GM18907 (cell line): Measurements from ENCODE around the gene VSTM2L.
A peak's percentile ranks its signal among the peaks of the same experiment; 100 is the strongest.

ENCODE experiments used
- ATAC-seq: cut with Tn5 transposase; IDR thresholded peaks from one replicate; pipeline ENCODE4 v1.9.1; 2021; ENCODE audit warnings: mild to moderate bottlenecking, moderate library complexity; ENCODE audit not compliant: unreplicated experiment

Gene VSTM2L

DNA sequence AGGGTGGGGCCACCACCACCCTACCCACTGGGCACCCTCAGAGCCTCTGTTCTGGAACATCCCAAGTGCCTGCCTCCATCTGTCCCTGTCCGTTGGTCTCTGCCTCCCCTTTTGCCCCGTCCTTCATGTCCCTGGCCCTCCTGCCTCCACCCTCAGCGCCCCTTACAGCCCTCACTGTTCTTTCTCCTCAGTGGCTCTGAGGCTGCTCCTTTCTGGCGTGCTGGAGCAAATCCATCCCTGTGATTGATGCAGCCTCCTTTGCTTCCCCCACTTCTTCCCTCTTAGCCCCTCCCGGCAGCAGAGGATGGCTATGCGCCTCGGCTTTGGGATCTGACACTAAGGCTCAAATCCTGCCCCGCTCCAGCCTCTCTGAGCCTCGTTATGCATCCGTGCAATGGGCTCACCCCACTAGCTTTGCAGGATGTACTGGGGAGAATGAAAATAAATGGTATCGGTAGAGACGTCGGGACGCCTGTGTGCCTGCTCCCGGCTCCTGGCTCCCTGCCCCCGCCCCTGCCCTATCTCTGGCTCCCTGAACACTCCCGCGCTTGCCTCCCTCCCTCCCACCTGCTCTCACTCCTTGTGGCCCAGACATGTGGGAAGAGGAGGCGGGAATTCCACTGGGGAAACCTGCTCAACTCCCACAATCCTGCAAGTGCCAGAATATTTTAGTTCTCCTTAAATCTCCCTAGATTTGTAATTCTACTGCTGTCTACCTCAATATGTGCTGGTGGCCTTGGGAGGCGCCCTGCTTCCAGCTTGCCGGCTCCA is 13.1 kb downstream of the VSTM2L start:
- no peak for ATAC-seq

DNA sequence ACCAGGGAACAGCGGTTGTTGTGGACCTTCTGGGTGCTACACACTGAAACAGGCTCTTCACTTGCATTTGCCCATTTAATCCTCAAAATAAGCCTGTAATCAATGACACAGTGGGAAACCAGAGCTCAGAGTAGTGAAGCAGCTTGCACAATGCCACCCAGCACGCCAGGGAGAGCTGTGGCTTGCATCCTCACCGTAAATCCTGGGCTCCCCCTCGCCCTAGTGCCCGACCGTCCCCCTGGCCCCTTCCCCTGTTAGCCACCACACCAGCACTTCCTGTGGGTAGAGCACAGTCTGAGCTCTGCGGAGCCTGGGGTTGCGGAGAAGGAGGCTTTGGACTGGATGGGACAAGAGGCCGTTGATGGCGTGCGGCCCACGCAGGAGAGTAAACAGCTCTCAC is 14.5 kb downstream of the VSTM2L start:
- ATAC-seq = no peak

GRCh38 chr20:37918035-37918434 is 15.1 kb downstream of the VSTM2L start:
- ATAC-seq = no peak

- ATAC-seq = no peak
These were observed 16.6 kb downstream of the VSTM2L start for GRCh38 chr20:37919389-37920040.

DNA sequence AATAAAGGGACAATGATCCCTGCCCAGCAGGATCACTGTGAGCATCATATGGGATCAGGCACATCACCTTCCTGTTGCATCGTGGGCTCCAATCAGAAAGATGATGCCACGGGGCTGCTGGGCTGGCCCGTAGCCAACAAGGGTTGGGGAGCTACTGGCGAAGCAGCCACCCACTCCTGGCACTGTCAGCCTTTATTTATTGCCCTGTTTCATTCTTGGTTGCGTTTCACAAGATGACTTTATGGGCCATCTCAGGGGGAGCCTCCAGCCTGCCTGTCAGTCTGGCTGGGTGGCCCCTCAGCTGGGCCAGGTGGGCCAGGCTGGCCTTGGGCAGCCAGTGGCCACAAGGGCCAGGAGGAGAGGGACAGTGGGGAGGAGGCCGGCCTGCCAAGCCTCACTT is 17.3 kb downstream of the VSTM2L start:
- no peak for ATAC-seq

DNA sequence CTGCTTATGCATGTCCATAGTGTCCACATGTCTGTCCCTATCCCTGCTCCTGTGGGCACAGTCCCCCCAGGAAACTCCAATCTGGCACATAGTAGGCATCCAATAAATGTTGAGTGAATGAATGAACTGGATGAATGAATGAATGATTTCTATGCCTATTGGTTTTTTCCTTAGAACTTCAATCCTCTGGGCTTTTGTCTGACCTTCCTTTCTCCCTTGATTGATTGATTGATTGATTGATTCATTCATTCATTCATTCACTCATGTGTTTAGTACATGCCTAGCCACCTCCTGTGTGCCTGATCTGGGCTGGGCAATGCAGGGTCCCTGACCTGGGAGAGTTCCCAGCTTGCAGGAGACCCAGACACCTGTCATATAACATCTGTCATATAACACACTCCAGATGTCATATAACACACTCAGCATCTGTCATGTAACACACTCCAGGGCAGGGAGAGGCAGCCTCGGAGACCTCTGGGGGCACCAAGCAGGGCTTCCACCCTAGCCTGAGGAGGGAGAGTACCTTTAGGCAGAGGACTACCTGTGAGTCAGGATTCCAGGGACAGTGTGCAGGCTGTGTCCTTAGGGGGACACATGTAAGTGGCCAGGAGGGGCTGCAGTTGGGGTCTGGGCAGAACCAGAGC is 17.9 kb downstream of the VSTM2L start:
- ATAC-seq = no peak

DNA sequence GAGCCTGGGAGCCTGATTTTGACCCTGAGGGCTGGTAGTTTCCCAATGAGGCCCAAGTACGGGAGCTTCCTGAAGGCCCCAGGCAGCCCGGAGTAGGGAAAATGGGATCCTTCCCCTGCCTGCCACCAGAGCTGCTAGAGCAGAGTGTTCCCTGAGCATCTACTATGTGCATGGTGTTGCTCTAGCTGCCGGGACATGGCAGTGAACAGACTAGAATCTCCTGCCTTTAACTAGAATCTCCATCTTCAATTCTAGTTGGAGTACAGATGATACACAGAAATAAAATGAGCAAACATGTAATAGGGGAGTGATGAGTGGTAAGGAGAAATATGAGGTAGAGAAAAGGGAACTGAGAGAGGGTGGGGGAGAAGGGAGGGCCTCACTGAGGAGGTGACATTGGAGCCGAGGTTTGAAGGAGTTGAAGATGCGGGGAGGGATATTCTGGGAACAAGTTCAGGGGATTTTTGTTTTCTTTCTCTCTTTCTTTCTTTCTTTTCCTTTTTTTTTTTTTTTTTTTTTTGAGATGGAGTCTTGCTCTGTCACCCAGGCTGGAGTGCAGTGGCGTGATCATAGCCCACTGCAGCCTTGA is 18.5 kb downstream of the VSTM2L start:
- ATAC-seq = peak; percentile 55

DNA sequence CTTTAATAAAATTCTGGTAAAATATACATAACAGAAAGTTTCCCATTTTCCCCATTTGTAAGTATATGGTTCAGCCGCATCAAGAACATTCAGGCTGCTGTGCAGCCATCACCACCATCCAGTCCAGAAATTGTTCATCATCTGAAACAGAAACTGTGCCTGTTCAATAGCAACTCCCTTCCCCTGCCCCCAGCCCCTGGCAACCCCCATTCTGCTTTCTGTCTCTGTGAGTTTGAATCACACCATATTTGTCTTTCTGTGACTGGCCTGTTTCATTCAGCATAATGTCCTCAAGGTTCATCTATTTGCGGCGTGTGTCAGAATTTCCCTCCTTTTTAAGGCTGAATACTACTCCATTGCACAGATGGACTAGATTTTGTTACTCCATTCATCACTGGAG is 19.1 kb downstream of the VSTM2L start:
- ATAC-seq = peak; percentile 63

DNA sequence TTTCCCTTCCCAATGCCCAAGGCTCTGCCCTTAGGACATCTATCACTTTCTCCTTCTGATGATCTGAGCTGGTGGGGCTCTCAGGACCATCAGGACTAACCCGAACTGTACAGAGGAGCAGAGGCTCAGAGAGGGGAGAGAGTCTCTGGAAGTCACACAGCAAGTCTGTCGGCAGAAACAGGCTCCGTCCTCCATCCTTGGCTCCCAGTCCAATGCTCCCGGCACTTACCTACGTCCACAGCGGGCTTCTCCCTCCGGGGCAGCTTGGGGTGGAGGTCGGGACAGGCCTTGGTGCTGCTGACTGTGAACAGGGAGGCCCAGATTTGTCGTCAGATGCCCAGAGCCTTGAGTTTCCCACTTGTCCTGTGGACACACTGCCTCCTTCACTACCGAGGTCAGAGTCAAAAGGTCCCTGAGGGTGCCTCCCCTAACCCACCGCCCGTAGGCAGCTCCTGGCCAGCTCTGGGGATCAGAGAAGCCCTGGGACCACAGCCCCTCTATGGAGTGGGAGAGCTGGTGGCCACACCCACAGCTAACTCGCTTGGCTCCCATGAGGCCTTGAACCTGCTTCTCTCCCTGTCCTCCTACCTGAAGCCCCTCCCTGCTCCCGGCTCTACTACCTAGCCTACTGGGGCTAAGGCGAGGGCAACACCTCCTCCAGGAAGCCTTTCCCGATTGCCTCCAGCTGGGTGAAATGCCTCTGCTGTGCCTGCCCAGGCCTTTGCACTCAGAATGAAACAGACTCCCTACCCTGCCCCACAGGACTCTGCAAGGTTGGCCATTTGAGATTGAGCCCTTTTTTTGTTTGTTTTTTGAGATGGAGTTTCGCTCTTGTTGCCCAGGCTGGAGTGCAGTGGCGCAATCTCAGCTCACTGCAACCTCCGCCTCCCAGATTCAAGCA is 22.6 kb downstream of the VSTM2L start:
- ATAC-seq = no peak

DNA sequence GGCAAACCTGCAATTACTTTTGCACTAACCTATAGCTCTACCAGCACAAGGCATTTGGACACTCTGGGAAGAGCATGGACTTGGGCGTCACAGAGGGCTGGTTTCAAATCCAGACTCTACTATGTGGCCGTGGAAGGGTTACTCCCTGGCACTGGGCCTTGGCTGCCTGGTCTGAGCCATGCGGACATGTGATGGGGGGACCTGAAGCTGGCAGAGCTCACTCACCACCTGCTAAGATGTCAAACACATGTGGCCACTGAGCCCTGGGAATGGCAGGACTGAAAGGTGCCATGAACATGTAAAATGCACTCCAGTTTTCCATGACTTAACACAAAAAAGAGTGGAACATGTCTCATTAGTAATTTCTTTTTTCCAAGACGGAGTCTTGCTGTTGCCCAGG is 23.7 kb downstream of the VSTM2L start:
- ATAC-seq = no peak

DNA sequence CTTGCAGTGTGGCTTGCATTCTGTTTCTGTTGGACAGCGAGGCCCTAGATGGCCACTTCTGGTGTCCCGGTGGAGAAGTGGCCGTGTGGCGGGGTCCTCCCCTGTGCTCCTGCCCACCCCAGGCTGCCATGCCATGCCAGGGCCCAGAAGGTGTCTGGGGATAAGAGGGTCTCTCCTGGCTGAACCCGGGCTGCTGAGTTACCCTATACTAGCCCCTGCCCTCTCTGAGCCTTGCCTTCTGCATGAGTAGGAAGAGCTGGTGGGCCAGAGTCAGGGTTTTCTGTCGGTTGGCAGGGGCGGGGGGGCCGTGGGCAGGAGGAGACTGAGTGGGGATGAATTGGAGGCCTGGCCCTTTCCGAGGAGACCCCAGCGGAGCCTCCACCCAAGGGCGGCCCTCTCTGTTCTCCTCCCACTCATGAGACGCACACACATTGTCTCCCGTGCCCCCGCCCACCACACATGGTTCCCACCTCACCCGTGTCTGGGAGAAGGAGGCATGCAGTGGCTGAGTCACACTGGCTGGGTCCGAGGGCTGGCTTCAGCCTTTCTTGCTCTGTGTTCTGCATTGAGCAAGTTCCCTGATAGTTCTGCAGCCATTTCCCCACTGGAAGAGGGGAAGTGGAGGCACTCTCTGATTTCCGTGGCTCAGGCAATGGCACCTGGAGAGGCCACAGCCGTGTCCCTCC is 24.6 kb downstream of the VSTM2L start:
- ATAC-seq = no peak

DNA sequence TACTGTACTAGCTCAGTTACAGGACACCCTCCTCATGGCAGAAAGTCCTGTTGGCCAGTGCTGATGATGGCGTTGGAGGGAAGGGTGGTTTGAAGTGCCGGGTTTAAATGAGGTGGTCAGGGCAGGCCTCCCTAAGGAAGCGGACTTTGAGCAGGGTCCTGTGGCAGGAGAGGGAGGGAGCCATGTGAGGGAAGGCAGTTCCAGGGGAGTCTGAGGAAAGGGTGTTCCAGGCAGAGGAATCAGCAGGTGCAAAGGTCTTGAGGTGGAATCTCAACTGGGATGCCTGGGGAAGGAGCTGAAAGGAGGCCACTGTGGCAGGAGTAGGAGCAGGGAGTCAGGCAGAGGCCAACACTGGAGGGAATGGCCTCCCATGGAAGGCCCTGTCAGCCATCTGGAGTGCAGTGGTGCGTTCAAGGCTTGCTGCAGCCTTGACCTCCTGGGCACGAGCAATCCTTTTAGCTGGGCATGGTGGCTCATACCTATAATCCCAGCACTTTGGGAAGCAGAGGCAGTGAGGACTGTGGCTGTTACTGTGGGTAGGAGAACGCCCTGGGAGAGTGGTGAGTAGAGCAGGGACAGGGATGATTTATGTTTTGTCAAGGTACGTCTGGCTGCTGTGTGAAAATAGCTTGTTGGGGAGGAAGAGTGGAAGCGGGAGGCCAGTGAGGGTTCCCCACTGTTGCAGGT is 26.2 kb downstream of the VSTM2L start:
- ATAC-seq = no peak

DNA sequence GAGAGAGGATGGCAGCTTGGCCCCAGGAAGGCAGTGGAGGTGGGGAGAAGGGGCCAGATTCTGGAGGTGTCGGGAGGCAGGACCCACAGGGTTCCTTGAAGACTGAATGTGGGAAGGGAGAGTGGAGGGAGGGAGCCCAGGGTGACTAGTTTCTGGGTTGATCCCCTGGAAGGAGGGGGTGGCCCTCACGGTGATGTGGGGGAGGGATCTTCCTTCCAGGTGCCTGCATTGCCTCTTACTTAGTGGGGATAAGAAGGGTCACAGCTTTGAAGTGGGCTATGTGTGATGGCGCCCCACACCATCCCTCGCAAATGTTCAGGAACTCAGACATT is 26.7 kb downstream of the VSTM2L start:
- ATAC-seq = no peak

DNA sequence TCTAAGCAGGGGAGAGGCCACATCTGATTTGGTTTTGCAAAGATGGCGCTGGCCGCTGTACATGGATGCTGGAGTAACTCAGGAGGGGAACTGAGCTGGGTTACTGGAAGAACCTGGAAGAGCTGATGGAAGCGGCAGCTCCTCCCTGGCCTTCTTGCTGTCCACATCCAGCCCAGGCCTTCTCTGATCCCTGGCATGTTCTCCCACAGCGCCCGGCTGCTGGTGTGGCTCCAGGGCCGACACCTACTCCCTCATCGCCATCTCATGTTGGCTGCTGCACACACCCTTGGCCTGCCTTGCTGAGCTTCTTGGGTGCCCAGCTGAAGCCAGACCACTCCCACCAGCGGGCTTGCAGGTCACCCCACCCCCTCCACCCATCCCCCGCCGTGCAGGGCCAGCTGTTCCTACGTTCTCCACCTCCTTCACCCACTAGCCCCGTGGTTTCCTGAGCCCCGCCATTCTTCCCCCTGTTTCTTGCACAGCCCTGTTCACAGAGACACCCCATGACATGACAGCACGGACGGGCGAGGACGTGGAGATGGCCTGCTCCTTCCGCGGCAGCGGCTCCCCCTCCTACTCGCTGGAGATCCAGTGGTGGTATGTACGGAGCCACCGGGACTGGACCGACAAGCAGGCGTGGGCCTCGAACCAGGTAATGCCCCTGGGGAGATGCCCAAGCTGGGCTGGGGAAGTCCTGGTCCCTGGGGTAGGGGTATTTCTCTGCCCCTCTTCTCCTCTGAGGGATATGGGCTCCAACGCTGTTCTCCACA is 28.4 kb downstream of the VSTM2L start:
- ATAC-seq = no peak

DNA sequence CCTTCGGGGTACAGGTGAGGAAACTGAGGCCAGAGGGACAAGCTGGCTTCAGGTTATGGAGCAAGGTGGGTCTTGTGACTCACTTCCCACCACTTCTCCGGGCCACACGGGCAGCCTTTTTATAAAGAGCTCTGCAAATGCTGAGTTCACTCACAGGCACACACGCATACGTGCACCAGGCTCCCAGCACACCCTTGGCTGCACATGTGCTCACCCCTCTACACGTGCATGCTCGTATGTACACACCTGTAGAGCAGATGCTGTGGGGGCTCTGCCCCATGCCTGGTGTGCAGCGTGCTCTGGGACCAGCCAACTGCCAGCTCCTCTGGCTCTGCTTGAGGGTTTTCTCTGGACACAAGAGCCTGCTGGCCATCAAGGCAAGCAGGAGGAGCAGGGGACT is 29.1 kb downstream of the VSTM2L start:
- ATAC-seq = no peak

DNA sequence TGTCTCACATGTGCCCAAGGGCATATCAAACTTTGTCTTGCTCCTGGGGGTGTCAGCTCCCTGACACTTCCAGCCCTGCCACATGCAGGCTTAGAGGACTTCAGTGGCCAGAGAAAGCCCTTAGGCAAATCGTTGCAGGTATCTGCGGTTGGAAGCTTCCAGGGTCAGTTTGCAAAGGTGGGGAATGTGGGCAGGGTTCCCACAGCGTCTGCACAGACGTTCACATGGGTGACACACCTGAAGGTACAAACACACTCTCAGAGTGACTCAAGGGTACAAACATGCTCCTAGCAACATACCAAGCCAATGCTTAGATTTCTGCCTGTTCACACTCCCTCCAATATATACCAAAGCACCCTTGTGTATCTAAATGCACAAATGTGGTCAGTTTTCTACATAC is 30.0 kb downstream of the VSTM2L start:
- ATAC-seq = no peak

GRCh38 chr20:37933786-37934633 is 31.1 kb downstream of the VSTM2L start:
- ATAC-seq = no peak
